ENCODE results near the gene TPM3. TPM values are rescaled to one million over a fixed set of nuclear protein-coding genes. Genes with fewer than 3 reads are reported as not detected.
A peak's percentile ranks its signal among the peaks of the same experiment; 100 is the strongest.

Gene TPM3
- total RNA-seq, 1 donor from 2014 or later, result 263 TPM

DNA sequence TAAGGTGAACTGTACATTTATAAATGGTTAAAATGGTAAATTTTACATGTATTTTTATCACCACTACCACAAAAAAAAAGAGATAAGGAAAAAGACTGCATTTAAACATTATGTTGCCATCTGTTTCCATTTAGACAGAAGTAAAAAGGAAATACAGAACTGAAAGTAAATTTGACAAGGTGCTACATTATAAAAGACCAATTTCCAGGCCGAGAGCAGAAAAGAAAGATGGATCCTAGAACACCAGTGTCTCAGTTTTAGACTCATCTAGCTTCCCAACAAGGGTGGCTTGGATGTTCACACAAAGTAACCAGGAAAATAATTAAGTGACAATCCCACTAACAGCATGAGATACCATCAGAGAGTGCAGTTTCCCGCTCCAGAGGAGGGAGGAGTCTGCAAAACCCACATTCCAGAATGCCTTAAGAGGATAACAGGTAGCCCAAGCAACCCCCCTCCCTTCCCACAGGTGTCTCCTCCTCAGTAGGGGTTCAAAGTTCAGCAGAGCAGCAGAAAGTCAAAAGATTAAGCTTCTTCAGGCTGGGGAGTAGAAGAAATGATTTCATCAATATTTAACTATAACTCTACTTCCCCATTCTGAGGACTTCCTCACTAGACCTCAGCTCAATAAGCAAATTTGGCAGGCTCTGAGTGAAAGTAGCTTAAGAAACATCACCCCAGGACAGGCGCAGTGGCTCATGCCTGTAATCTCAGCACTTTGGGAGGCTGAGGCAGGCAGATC lies 11.8 kb downstream of the TPM3 start:
- Mint-ChIP-seq H3K9me3 (no peaks in the 10 kb centered on the region), H3K36me3 (peaks cover 24% of the 10 kb centered on the region), H3K4me3 (peak overlapping the region; percentile 78), H3K27ac (peak overlapping the region; percentile 99), H3K27me3 (peaks cover 4% of the 10 kb centered on the region), H3K4me1 (ENCODE audit: unreplicated experiment) (peaks cover 54% of the 10 kb centered on the region)
- TF ChIP-seq CTCF (conservative IDR thresholded peaks at IDR 0.05), result no peak
- DNase-seq (ENCODE audit: extremely low spot score, unreplicated experiment), result no peak

- peak overlapping the region; percentile 99 for H3K27ac Mint-ChIP-seq
- no peak for TF ChIP-seq CTCF (conservative IDR thresholded peaks at IDR 0.05)
- DNase-seq (ENCODE audit: extremely low spot score, unreplicated experiment), result no peak
- peaks cover 24% of the 10 kb centered on the region for H3K36me3 Mint-ChIP-seq
- peaks cover 4% of the 10 kb centered on the region for H3K27me3 Mint-ChIP-seq
- H3K4me3 Mint-ChIP-seq, result peak overlapping the region; percentile 78
- no peaks in the 10 kb centered on the region for H3K9me3 Mint-ChIP-seq
- peaks cover 54% of the 10 kb centered on the region for H3K4me1 Mint-ChIP-seq (ENCODE audit: unreplicated experiment)
Observed at GRCh38 chr1:154178911-154179811, 12.7 kb downstream of the TPM3 start.

DNA sequence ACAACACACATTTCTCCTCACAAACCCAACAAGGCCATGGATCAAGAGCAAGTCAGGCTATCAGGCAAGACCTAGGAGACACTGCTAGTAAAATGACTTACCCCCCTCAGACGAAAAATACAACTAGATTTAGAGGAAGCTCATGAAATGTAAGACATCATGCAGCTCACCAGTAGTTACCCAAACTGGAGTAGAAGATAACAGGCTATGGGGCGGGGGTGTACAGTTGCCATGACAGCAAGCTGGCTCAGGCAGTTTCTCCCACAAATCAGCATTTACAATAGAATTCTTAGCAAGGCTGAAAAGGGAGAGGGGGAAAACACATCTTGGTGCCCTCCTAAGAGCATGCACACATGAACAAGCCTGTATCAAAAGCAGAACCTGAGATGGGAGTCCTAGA lies 13.9 kb downstream of the TPM3 start:
- DNase-seq (ENCODE audit: extremely low spot score, unreplicated experiment), result no peak
- H3K27ac Mint-ChIP-seq, result peak overlapping the region; percentile 99
- H3K9me3 Mint-ChIP-seq, result no peaks in the 10 kb centered on the region
- peaks cover 48% of the 10 kb centered on the region for H3K4me1 Mint-ChIP-seq (ENCODE audit: unreplicated experiment)
- H3K4me3 Mint-ChIP-seq, result peak overlapping the region; percentile 6
- H3K27me3 Mint-ChIP-seq, result peaks cover 2% of the 10 kb centered on the region
- TF ChIP-seq CTCF (conservative IDR thresholded peaks at IDR 0.05), result no peak
- H3K36me3 Mint-ChIP-seq, result peaks cover 24% of the 10 kb centered on the region

- H3K4me1 Mint-ChIP-seq (ENCODE audit: unreplicated experiment), result peaks cover 39% of the 10 kb centered on the region
- H3K27ac Mint-ChIP-seq, result peak overlapping the region; percentile 13
- H3K4me3 Mint-ChIP-seq, result no peak overlapping the region
- no peaks in the 10 kb centered on the region for H3K9me3 Mint-ChIP-seq
- H3K36me3 Mint-ChIP-seq, result peaks cover 38% of the 10 kb centered on the region
- H3K27me3 Mint-ChIP-seq, result no peaks in the 10 kb centered on the region
- no peak for TF ChIP-seq CTCF (conservative IDR thresholded peaks at IDR 0.05)
- DNase-seq (ENCODE audit: extremely low spot score, unreplicated experiment), result no peak
Observed at GRCh38 chr1:154176337-154176736, 15.6 kb downstream of the TPM3 start.

GRCh38 chr1:154174654-154175053 lies 17.2 kb downstream of the TPM3 start:
- DNase-seq (ENCODE audit: extremely low spot score, unreplicated experiment), result no peak
- Mint-ChIP-seq H3K27ac (no peak overlapping the region), H3K4me1 (ENCODE audit: unreplicated experiment) (peaks cover 24% of the 10 kb centered on the region), H3K36me3 (peaks cover 47% of the 10 kb centered on the region), H3K9me3 (no peaks in the 10 kb centered on the region), H3K27me3 (no peaks in the 10 kb centered on the region), H3K4me3 (no peak overlapping the region)
- no peak for TF ChIP-seq CTCF (conservative IDR thresholded peaks at IDR 0.05)
